HG03432 (cell line): ENCODE results near the gene DCDC2C.
"Not testable (repeated sequence)": the region's sequence is repeated elsewhere in the genome, so short reads cannot be mapped to it uniquely, and the experiment has no call there.

Experiments
- ATAC-seq: cut with Tn5 transposase; IDR thresholded peaks from one replicate; pipeline ENCODE4 v1.9.1; 2021; ENCODE audit warnings: mild to moderate bottlenecking, moderate library complexity; ENCODE audit not compliant: unreplicated experiment

The DCDC2C gene, protein sequence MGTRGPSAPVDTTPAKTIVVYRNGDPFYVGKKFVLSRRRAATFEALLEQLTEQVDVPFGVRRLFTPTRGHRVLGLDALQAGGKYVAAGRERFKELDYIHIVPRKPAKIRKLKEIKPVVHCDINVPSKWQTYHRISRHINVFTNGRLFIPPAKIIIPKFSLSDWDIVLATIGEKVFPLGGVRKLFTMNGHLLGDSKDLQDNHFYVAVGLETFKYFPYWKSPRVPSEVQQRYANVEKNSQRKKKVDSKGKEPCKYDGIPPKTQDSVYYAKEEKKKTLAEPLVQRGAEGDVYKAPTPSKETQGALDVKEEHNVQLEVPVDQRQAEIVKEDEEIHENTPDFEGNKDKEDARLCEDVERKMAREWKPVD

DNA sequence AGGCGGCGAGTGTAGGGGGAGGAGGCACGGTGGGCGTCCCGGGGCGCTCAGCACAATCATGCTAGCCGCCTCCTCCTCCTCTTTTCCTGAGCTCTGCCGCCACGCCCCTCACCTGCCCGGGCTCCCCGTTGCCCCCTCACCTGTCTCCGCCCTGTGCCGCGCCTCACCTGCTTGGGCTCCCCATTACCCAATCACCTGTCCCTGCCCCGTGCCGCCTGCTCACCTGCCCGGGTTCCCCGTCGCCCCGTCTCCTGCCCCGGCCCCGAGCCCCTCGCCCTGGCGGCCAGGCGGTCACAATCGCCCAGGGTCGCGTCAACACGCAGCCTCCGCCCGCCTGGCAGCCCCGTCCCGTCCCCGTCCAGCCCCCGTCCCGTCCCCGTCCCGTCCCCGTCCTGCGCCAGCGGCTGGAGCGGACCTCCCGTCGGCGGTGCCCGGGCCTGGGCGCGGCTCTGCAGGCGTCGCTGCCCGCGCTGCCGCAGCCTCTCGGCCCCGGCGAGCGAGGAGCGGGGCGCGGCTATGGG, at the start of gene DCDC2C:
DCDC2C (plus strand) TSS at position 340 of the 521 bp plus-strand sequence; CDS start at position 517, 177 bp downstream.
- no peak for ATAC-seq

DNA sequence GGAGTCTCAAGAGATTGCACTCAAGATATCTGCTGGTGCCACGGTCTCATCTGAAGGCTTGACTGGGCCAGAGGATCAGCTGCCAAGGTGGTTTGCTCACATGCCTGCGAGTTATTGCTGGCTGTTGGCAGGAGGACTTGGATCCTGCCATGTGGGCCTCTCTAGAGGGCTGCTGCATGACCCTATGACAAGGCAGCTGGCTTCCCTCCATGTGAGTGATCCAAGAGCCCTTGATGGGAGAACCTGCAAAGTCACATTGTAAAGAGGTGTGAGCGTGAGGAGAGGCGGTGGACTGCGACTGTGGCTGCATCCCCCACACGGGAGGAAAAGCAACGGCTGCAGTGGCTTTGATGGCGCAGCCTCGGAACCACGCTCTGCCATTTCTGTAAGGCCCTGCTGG, 49.4 kb upstream of the DCDC2C start:
- ATAC-seq, result no peak

DNA sequence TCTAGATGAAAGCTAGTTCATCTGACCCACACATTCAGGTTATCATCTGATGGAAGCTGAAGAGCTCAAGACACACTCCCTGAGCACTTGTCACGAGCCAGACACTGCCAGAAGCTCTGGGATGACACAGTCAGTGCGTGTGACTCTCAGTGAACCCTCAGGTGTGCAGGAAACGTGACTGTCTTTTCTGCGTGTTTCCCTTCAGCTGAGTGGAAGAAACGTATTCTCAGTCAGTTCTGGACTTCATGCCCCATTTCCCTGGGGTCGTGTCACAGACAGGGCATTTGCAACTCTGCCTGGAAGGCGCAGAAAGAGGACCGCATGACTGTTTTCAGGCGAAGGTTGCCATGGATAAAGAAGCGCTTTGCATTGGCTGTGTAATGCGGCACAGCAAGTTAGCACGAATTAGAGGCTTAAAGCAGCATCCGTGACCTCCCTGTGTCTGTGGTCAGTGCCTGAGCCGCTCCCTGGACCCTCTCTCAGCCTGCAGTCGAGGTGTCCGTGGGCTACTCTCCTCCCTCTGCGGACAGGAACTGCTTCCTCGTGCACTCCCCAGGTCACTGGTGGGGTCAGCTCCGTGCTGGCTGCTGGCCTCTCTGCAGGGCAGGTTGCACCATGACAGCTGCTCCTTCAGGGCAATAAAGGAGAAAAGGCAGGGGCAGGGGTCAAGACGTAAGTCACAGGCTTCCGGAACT, 48.7 kb upstream of the DCDC2C start:
- no peak for ATAC-seq

DNA sequence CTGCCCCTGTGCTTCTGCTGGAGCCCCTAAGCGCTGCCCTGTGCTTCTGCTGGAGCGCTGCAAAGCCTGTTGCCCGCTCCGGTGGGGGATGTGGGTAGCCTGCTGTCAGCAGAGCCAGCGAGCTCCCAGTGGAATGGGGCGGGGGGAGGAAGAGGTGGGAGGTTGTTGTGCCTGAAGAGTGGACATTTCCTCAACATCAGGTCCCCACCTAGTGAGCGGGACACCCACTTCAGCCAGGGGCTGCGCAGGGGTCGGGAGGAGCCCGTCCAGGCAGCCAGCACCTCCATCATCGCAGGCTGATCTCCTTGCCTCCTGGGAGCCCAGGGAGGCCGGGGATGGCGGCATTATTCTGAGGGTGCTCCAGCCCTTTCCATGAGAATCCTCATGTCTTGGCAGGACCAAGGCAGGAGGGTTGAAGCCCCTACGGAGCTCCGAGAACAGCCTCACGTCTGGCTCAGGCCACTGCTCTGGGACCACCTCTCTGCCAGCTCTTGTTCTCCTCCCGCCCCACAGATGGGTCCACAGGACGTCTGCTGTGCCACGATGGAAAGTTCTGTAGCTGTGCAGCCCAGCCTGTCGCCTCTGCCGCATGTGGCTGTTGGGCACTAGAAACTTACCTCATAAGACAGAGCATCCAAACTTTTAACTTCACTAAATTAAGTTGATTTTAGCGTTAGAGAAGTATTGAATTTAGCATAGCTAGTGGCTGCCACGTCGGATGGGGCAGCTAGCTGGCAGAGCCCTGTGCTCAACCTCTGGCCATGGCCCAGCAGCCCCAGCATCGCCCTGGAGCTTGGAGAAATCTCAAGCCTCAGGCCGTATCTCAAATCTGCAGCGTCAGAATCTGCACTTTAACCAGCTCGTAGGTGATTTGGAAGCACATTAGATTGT, 47.3 kb upstream of the DCDC2C start:
- ATAC-seq, result no peak

DNA sequence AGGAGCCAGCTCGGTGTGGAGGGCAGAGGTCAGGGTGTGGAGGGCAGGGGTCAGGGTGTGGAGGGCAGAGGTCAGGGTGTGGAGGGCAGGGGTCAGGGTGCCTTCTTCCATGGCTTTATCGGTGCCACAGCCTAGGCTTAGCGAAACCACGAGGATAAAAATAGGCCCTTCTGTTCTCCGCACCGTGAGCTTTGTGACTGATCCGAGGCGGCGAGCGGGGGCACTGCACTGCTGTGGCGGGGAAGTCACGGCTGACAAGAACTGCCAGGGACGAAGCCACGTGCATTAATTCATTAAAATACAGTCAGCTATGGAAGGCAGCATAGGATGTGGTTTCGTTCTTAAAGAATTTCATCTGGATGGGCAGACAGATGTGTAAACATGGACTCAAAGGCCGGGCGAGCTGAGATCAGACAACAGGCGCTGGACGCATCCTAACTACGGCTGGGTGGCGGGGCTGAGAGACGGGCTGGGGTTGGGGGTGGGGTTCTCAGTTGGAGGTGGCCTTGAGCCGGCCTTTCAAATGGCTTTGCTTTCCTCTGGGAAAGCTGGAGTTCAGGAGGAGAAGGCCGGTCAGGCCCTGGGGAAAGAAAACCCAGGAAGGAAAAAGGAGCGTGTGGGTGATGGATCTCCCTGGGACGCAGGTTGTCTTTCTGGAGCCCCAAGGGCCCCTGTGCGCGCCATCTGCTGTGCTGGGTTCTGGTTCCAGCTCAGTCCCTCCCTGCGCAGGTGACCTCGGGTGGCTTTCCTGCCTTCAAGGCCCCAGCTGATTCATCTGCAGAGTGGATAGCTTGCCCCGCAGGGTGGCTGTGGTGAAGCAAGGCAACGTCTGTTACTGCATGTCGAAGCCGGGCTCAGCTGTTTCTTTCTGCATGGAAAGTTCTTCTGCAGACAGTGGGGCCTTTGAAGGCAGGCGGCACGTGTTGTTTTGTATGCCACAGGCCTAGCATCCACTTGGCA, 46.3 kb upstream of the DCDC2C start:
- no peak for ATAC-seq

DNA sequence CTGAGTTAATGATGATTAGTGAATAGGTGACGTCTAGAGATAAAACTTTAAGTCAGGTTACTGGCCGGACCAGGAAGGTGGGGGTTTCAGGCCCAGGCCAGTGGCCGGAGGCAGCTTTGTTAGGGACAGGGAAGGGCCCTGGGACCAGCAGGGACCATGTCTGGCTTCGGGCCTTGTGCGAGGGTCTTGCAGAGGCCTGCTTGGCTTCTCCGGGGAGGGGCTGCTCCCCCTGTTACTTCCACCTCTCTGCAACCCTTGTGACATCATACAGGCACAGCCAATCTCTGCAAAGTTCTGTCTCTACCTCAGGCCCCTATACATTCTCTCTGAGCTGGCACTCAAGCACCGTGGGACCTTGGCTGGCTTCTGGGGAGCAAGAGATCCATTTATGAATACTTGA, 45.5 kb upstream of the DCDC2C start, which contains the start of gene ALLC:
ALLC (plus strand) TSS at position 320 of the 400 bp plus-strand sequence. CDS start 12,958 bp downstream, outside the sequence.
- no peak for ATAC-seq

DNA sequence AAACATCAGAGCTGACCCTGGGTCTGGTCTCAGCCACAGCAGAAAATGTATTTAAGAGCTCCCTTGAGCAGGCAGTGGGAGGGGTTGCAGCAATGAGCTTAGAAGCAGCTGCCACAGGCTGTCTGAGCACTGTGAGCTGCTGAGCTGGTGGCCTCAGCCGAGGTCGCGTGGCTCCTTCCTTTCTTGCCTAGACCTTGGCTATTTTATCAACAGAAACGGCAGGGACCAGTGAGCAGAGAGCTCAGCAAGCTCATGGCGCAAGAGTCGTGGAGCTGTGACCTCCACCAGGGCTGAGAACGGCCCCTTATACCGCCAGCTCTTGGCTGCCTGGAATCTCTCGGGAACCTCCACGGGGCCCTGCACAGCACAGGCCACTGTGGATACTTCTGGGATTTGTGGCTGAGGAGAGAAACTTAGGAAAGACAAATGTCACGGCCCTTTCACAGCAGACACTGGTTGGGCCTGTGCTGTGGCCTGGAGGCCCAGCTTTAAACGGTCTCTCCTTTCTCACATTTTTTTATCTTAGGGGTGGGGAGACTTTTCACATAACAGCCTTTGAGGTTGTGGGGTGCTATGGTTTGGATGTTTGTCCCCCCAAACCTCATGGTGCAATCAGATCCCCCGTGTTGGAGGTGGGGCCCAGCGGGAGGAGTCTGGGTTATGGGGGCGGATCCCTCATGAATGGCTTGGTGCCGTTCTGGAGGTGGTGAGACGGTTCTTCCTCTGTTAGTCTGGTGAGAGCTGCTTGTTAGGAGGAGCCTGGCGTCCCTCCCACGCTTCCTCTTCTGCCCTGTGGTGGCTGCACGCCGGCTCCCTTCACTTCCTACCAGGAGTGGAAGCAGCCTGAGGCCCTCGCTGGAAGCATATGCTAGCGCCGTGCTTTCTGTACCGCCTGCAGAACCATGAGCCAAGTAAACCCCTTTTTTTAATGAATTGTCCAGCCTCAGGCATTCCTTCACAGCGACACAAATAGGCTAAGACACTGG, 43.6 kb upstream of the DCDC2C start:
- ATAC-seq, result no peak

DNA sequence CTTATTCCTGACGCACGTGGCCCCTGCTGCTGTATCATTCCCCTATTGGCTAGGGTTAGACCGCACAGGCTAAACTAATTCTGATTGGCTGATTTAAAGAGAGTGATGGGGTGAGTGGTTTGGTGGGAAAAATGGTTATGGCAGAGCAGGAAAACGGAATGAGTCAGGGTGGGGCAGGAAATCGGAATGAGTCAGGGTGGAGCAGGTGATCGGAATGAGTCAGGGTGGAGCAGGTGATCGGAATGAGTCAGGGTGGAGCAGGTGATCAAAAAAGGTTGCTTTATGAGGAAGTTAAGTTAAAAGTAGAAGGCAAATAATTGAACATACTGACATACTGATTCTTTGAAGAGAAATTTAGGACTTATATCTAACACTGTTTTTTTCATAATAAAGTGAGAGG, 42.7 kb upstream of the DCDC2C start:
- not testable (repeated sequence) for ATAC-seq

DNA sequence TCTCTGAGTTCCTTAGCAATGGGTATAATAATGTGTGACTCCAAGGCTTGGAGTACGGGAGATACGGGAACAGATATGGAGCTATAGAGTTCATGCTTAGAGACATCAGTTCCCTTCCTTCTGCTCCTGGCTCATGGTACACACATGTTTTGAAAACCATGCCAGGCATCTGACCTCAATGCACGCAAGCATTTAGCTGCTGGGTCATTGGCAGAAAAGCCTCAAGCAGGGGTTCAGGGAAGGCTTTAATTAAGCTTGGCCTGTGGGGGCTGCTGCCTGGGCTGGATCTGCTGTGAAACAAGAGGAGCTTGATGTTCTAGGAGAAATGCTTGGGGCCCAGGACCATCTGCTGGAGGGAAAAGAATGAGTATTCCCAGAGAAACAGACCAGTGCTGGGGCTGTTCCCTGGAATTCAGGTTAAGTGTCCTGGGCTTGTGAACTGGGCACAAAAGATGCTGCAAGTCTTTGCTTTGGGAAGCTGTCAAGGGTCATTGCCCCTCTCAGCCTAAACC, 42.2 kb upstream of the DCDC2C start:
- ATAC-seq, result no peak

DNA sequence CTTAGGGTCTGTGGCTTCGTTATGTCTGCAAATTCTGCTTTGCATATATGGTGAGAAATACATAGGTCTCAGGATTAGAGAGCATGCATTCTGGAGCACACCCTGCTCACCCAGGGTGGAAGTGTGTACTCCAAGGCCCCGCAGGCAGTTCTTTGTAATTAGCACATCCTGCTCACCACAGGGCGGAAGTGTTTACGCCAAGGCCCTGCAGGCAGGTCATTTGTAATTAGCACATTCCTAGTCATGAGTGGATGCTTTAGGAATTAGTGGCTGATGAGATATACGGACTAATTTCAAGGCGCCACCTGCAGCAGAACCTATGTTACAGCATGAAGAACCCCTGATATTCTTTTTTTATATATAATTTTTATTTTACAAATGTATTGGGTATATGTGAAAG, 41.1 kb upstream of the DCDC2C start:
- ATAC-seq, result no peak

DNA sequence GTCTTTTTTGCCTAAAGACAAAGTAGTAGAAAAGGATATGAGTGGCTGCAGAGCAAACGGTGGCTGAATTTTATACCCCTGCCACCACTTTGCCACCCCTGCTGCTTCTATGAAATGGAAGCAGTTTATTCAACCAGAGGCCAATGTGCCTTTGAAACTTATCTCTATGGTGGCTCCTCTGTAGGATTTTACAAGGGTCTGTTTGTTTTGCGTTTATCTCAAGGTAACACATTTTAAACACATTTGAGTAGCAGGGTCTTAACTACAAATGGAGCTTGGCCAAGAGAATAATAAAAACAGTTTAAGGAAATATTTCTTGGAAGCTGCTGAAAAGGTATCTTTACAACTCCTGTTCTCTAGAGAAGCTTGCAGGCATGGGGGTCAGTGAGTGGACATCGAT, 39.3 kb upstream of the DCDC2C start:
- ATAC-seq, result no peak

DNA sequence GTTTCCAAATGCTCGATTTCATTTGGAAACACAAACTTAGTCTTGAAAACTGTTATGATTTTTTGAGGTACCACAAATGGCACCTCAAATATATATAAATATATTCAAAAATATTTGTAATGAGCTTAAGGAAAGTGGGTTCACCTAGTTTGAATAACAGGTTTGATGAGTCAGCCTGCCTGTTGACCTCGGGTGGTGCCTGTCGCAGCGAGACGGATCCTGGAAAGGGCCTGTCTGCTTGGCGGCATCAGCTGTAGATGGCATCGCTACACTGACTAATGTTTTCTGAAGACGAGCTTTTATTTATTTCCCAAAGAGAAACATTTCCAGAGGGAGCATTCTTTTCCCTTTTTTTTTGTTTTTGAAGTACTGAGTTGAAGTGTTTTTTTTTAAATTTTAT, 38.5 kb upstream of the DCDC2C start:
- no peak for ATAC-seq

DNA sequence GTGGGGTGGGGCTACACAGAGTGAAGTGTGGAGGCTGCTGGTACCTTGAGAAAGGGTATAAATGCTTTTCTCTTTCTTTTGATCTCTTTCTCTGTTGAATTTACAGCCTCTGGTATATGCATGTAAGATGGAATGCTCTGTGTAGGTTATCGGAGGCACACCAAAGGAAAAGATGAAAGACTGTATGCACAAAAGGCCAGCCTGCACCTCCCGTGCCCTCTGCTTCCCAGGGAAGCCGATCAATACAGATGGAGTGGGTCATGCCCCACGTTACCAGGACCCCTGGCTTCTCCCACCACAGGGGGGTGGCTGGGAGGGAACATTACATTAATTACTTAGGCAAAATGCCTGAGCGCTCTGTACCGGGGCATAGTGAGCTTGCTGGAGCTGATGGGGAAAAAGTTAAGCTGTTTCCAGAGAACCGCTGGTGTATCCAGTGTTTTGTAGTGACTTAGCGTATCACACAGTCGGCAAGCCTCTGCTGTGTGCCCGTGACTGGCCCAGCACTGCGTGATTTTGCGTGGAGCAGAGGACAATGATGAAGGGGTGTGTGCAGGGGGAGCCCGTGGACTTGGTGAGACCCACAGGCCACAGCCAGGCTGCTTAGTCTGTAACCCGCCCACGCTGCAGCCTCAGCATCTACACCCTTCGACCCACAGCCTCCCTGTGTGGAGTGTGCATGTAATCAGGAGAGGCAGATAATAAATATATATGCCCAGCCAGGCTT, 37.3 kb upstream of the DCDC2C start:
- no peak for ATAC-seq

DNA sequence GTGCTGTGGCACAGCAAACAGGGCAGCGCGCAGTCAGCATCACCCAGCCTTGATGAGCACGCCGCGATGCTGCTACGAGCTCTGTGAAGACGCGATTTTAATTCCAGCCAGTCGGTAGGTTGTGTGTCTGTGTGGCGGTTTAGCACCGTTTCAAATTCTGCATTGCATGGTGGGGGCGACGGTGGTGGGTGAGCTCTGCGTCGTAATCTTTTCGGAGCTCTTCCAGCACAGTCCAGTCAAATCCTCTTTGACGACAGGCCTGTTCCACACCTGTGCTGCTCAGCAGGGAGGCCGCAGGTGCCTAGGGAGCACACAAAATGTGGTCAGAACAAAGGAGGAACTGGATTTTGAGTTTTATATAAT, 36.8 kb upstream of the DCDC2C start:
- ATAC-seq, result no peak

DNA sequence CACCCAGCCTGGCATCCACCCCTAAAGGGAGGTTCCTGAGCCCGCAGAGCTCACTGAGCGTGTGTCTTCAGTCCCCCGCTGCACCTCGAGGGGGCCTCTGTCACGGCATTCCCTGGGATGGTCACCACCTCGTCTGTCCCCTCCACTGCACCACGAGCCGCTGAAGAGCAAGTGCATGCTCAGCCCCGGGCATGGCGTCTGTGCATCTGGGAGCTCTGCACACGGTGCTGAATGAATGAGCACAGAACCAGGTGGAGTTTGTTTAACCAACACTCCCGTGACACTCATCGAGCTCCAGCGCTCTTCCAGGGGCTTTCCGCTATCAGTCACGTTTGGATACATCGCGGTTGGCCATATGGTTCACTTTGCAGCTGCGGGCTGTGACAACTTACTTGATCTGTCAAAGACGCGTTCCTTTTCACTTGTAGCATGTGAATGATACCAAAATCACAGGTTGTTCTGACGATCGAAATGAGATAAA, 36.2 kb upstream of the DCDC2C start:
- ATAC-seq, result no peak

DNA sequence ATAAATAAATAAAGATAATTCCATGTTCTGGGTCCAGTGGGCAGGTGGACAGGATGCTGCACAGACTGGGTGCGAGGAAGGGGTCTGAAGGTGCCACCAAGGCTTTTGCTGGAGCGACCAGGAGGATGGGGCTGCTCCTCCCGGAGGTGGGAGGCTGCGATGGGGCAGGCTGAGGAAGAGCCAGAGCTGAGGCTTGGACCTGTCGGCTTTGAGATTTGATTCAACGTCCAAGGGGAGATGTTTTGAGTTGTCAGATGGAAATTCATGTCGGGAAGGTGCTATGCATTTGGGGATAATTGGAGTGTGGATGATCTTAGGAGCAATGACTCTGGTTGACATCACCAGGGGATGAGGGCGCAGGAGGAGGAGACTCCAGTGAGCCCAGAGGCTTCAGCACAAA, 33.7 kb upstream of the DCDC2C start:
- no peak for ATAC-seq

DNA sequence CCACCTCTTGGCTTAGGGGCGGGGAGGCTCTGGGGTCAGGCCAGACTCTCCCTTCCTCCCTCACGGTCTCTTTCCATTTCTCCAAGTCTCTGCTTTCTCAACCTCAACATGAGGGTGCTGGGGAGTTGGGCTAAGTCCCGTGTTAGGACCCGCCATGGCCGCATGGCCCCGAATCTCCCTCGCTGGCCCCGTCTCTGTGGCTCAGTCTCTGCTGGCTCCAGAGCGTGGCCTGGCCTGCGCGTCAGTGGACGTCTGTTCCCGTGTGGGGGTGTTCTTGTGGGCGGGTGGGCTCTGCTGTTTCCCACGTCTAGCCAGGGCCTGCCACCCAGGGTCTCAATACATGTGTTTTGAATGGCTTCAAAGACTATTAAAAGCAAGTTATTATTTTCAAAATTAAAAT, 33.0 kb upstream of the DCDC2C start:
- ATAC-seq, result no peak

DNA sequence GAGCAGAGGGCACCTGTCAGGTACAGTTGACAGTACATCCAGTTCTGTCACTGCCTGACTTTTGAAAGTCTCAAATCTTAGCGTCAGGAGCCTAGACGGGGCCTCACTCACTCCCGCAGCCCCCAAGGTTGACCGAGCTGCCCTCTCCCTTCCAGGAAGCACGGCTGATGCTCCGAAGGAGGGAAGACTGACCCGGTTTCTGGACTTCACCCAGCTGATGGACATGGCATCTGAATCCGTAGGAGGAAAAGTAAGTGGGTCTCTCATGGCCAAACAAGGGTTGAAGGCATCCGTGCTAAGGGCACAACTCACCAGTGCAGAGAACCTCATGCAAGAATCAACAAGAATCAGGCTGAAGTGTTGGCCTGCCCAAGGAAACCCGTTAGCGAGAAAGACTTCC, 32.4 kb upstream of the DCDC2C start:
- ATAC-seq, result no peak
